Natural killer cell (primary cell): ENCODE data around the gene HSPB9. TPM values are rescaled to one million over a fixed set of nuclear protein-coding genes. Genes with fewer than 3 reads are reported as not detected.
A peak's percentile ranks its signal among the peaks of the same experiment; 100 is the strongest.

Source experiments
- ATAC-seq, 3 donors: fragments of 150-1000 bp in 2 of 3; fragments of 200-7000 bp in 1 of 3; cut with Tn5 transposase; 1 replicate in 1 of 3; 2 replicates in 2 of 3; pipeline ENCODE4 v1.10.0; 2021; ENCODE audit warnings: mild to moderate bottlenecking in 2 of 3, moderate library complexity in 2 of 3
- DNase-seq, 2 donors: peaks; one replicate each; pipeline versions ENCODE4 v3.0.0 to v3.0.0-alpha.2; 2013 to 2021; ENCODE audit warnings: mixed read lengths in 1 of 2
- H3K27ac ChIP-seq: one replicate; pipeline ENCODE4 v1.5.1; 2013; ENCODE audit warnings: mild to moderate bottlenecking, low read length
- H3K27me3 ChIP-seq: one replicate; pipeline ENCODE4 v1.6.1; 2013; ENCODE audit warnings: low read length; ENCODE audit not compliant: control insufficient read depth, insufficient read depth
- H3K36me3 ChIP-seq: one replicate; pipeline ENCODE4 v1.6.1; 2013; ENCODE audit warnings: low read length; ENCODE audit not compliant: control insufficient read depth, insufficient read depth
- H3K4me1 ChIP-seq: one replicate; pipeline ENCODE4 v1.6.1; 2013; ENCODE audit warnings: low read length; ENCODE audit not compliant: control insufficient read depth, insufficient read depth
- H3K4me3 ChIP-seq: one replicate; pipeline ENCODE4 v1.5.1; 2013; ENCODE audit warnings: low read length
- H3K9me3 ChIP-seq: one replicate; pipeline ENCODE4 v1.6.1; 2013; ENCODE audit warnings: low read length; ENCODE audit not compliant: control insufficient read depth, insufficient read depth
- H3K27ac Mint-ChIP-seq, 2 donors: one replicate each; pipeline ENCODE4 v1.8.0; 2022; ENCODE audit warnings: mild to moderate bottlenecking in 2 of 2, mixed read lengths in 2 of 2, moderate library complexity in 1 of 2
- H3K27me3 Mint-ChIP-seq, 2 donors: one replicate each; pipeline ENCODE4 v1.8.0; 2022; ENCODE audit warnings: low read depth in 2 of 2, mixed read lengths in 2 of 2
- H3K36me3 Mint-ChIP-seq: one replicate; pipeline ENCODE4 v1.8.0; 2022; ENCODE audit warnings: mixed read lengths
- H3K4me1 Mint-ChIP-seq, 2 donors: one replicate each; pipeline ENCODE4 v1.8.0; 2022; ENCODE audit warnings: mixed read lengths in 2 of 2
- H3K4me3 Mint-ChIP-seq: one replicate; pipeline ENCODE4 v1.8.0; 2022; ENCODE audit warnings: mild to moderate bottlenecking, moderate library complexity, mixed read lengths
- H3K9me3 Mint-ChIP-seq, 2 donors: one replicate each; pipeline ENCODE4 v1.8.0; 2022; ENCODE audit warnings: mixed read lengths in 2 of 2
- WGBS: methylation state at CpG from one replicate; pipeline ENCODE4 v1.1.7; 2013; ENCODE audit warnings: missing lambda C conversion rate; ENCODE audit not compliant: insufficient coverage; 5-methylcytosine and 5-hydroxymethylcytosine counted together
- intact Hi-C: fragments of 100-400 bp; cut with micrococcal nuclease; formaldehyde crosslinking; loops from one replicate; pipeline ENCODE4 v1.14.2; 2022
- total RNA-seq, 4 donors: library from RNA; stranded (reverse); fragments of 120-200 nt in 1 of 4; gene quantifications; one replicate each; pipeline versions ENCODE4 v1.2.3 to v1.2.4, GENCODE V29; 2013 to 2022
- TF ChIP-seq, protein P1 (sequence below): fragments of 200-600 bp; IDR thresholded peaks from one replicate; pipeline ENCODE4 v1.8.0; 2022; ENCODE audit warnings: antibody characterized with exemption

HSPB9 gene
- total RNA-seq, 3 donors from 2014 or later (not counting 1 experiment from before 2014, with no cell fraction given): not detected

DNA sequence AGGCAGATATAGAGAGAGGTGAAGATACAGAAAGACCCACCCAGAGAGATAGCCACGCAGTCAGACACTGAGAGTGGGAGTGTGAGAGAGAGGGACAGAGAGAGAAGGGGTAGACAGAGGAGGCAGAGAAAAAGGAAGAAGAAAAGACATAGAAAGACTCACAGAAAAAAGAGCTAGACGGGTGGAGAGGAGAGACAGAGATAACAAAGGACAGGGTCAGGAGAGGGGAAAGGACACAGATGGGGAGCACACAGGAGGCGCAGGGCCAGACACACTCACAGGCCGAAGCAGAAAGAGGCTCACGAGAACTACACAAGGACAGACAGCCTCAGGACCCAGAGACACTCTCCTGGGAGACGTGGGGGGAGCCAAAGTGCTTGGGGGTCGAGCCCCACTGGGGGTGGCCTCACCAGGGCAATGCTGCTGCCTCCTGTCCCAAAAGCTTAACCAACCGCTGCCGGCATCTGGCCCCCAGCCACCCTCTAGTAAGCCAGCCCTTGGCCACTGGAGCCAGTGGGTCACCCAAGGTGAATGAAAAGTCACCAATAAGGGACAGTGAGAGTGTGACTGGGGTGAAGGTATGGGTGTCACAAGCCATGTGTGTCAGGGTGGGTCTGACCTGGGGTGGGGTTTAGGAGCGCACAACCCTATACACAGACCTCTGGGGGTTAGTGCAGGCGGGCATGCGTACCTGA is 28.1 kb upstream of the HSPB9 start:
- no peak overlapping the region for H3K27ac Mint-ChIP-seq
- Histone ChIP-seq H3K9me3 (no peaks in the 10 kb centered on the region), H3K36me3 (no peaks in the 10 kb centered on the region), H3K27ac (no peak overlapping the region), H3K27me3 (peaks cover 9% of the 10 kb centered on the region), H3K4me3 (no peak overlapping the region), H3K4me1 (peaks cover 7% of the 10 kb centered on the region)
- no peaks in the 10 kb centered on the region for H3K4me1 Mint-ChIP-seq
- intact Hi-C loops: no loop called here
- no peaks in the 10 kb centered on the region for H3K9me3 Mint-ChIP-seq
- H3K27me3 Mint-ChIP-seq: peaks cover 13 to 30% of the 10 kb centered on the region in 2 donors
- WGBS: 92% methylated on average over 12 of the region's 12 CpGs
- H3K36me3 Mint-ChIP-seq: no peaks in the 10 kb centered on the region
- DNase-seq (no peak), ATAC-seq (no peak)
- H3K4me3 Mint-ChIP-seq: no peak overlapping the region
- TF ChIP-seq, protein P1, sequence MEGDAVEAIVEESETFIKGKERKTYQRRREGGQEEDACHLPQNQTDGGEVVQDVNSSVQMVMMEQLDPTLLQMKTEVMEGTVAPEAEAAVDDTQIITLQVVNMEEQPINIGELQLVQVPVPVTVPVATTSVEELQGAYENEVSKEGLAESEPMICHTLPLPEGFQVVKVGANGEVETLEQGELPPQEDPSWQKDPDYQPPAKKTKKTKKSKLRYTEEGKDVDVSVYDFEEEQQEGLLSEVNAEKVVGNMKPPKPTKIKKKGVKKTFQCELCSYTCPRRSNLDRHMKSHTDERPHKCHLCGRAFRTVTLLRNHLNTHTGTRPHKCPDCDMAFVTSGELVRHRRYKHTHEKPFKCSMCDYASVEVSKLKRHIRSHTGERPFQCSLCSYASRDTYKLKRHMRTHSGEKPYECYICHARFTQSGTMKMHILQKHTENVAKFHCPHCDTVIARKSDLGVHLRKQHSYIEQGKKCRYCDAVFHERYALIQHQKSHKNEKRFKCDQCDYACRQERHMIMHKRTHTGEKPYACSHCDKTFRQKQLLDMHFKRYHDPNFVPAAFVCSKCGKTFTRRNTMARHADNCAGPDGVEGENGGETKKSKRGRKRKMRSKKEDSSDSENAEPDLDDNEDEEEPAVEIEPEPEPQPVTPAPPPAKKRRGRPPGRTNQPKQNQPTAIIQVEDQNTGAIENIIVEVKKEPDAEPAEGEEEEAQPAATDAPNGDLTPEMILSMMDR: no peak

DNA sequence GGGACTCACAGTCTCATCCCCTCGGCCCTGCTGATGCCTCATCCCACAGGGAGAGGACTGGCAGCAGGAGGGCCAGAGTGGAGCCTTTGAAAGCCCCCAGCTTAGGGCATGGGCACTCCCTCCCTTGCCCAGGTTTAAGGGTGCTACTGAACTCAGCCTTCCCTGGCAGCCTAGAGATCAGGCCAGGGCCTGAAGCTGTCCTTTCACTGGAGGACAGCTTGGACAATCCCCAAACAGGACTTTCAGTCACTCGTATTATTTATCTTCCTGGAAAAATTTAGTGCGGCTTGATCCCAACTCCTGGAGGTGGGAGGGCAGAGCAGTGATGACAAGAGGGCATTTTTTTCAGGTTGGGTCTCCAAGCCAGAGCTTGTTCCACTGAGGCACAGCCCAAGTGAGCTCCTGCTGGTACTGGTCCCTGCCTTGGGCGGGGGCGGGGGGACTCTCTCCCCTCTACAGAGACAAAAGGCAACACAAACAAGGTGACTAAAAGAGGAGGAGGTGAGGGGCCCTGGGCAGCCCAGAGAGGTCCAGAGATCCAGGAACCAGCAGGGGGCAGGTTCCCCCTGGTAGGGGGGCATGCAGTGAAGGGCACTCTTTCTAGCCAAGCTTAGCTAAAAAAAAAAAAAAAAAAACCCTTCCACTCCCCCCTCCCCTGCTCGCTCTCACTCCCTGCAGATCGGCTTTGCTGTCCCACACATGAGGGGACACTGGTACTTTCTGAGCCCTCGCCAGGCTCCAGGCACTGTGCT is 26.1 kb upstream of the HSPB9 start:
- Mint-ChIP-seq H3K4me1 (peaks cover 0 to 3% of the 10 kb centered on the region in 2 donors), H3K27me3 (peaks cover 13 to 27% of the 10 kb centered on the region in 2 donors), H3K27ac (no peak overlapping the region), H3K36me3 (no peaks in the 10 kb centered on the region), H3K9me3 (no peaks in the 10 kb centered on the region), H3K4me3 (no peak overlapping the region)
- DNase-seq: no peak
- intact Hi-C loops: no loop called here
- Histone ChIP-seq H3K27ac (no peak overlapping the region), H3K9me3 (no peaks in the 10 kb centered on the region), H3K27me3 (peaks cover 9% of the 10 kb centered on the region), H3K36me3 (no peaks in the 10 kb centered on the region), H3K4me1 (peaks cover 7% of the 10 kb centered on the region), H3K4me3 (no peak overlapping the region)
- ATAC-seq: no peak
- WGBS: 83% methylated on average over 7 of the region's 8 CpGs
- TF ChIP-seq, protein P1: no peak

DNA sequence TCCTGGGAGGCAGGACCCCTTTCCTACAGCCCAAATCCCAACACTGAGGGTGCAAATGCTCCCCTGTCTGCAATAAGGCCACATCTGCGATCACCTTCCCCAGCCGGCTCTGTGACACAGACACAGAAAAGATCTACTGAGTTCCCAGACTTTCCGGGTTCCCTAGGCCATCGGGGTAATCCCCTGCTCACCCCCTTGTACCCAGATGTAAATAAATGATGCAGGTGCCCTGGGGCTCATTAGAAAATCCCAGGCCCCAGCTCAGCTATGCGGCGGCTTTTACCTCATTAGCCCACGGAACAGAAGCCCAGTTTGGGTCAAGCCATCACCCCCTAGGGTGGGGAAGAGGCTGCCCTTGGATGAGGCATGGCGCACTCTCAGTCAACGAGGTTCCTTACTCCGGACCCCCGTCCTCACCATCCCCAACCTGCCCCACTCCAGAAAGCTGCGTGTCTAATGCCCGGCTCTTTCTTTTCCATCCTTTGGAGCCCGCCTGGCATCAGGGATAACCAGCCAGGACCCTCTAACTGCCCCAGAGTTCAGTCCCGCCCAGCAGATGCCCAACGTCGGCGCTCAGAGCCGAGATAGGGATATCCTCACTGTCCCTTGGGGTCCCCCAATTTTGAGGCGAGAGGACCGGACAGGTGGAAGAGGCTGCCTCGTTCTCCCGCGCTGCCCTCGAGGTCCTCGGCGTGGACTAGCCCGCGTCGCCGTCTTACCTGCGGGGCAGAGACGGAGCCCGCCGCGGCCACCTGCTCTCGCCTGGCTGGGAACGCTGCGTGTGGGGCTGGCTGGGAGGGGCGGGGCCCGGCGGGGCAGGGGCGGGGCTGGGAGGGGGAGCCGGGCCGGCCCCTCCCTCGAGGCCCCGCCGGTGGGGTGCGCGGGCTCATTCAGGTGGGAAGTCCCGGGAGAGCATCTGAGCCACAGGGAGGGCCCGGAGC is 24.6 kb upstream of the HSPB9 start, which contains the start of gene ZNF385C:
ZNF385C (minus strand) TSS at position 783 of the 941 bp plus-strand sequence. CDS start 35,417 bp downstream, outside the sequence.
- Histone ChIP-seq H3K27me3 (peaks cover 9% of the 10 kb centered on the region), H3K27ac (no peak within 1 kb of the TSS), H3K4me3 (no peak within 1 kb of the TSS), H3K9me3 (no peaks in the 10 kb centered on the region), H3K36me3 (no peaks in the 10 kb centered on the region), H3K4me1 (peaks cover 7% of the 10 kb centered on the region)
- Mint-ChIP-seq H3K27me3 (peaks cover 13 to 27% of the 10 kb centered on the region in 2 donors), H3K4me3 (no peak within 1 kb of the TSS), H3K9me3 (no peaks in the 10 kb centered on the region), H3K27ac (no peak within 1 kb of the TSS), H3K36me3 (no peaks in the 10 kb centered on the region), H3K4me1 (peaks cover 0 to 5% of the 10 kb centered on the region in 2 donors)
- ATAC-seq (peak in 2 of 3 donors; percentile 50 to 64), DNase-seq (peak in 1 of 2 donors; percentile 72)
- 14% methylated on average over 52 of the region's 52 CpGs for WGBS
- intact Hi-C loops: no loop called here
- TF ChIP-seq, protein P1: no peak
